HG03175 (cell line): ENCODE data around the gene MRPL9.
"Not testable (repeated sequence)": the region's sequence is repeated elsewhere in the genome, so short reads cannot be mapped to it uniquely, and the experiment has no call there.

ENCODE experiments used
- ATAC-seq: cut with Tn5 transposase; IDR thresholded peaks from one replicate; pipeline ENCODE4 v1.9.1; 2021; ENCODE audit warnings: mild to moderate bottlenecking, moderate library complexity; ENCODE audit not compliant: unreplicated experiment

Gene MRPL9

DNA sequence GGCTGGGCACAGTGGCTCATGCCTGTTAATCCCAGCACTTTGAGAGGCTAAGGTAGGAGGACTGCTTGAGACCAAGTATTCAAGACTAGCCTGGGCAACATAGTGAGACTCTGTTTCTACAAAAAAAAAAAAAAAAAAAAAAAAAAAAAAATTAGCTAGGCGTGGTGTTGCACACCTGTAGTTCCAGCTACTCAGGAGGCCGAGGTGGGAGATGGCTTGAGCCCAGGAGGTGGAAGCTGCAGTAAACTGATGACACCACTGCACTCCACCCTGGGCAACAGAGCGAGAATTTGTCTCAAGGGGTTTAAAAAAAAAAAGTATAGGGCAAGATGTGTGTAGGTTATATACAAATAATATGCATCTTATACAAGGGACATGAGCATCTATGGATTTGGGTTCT lies 24.4 kb upstream of the MRPL9 start:
- no peak for ATAC-seq

DNA sequence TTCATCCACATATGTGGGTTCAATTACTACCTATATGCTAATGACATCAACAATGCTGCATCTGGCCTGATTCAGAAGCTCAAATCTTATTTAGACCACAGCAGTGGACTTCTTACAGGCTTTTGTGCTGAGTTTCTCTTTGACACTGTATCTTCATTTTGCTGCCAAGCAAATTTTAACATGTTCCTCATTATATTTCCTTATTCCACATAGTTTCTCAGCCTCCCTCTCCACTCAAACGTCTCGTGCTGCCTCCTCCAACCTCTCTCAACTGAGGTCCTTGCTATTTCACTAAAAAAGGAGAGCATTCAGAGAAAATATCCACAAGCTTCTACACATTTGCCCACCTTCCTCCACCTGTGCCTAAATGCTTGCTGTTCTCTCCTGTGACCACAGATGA lies 20.5 kb upstream of the MRPL9 start:
- no peak for ATAC-seq

DNA sequence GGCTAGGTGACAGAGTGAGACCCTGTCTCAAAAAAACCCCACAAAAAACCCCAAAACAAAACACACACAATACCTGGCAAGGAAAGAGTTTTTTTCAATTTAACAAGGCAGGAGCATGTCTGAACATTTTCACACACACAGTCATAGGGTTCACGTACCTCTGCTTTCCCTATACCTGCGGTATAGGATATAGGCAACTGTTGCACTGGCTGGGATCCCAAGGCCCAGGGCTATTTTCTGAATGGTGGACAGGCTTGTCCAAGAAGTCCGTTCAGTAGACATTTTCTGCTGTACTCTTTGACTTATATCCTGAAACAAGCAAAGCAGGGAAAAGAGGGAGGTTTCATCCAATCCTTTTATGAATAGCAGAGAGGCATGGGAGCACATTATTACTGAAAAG lies 19.4 kb upstream of the MRPL9 start:
- no peak for ATAC-seq

DNA sequence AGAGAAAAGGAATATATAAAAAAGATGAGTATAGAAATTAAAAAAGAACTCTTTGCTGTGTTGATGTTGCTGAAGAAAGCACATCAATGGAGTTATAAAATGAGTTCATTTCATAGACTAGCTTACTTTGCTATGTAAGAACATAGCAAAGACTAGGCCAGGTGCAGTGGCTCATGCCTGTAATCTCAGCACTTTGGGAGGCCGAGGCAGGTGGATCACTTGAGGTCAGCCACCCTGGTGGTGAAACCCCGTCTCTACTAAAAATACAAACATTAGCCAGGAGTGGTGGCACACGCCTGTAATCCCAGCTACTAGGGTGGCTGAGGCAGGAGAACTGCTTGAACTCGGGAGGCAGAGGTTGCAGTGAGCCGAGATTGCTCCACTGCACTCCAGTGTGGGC lies 18.7 kb upstream of the MRPL9 start:
- not testable (repeated sequence) for ATAC-seq

DNA sequence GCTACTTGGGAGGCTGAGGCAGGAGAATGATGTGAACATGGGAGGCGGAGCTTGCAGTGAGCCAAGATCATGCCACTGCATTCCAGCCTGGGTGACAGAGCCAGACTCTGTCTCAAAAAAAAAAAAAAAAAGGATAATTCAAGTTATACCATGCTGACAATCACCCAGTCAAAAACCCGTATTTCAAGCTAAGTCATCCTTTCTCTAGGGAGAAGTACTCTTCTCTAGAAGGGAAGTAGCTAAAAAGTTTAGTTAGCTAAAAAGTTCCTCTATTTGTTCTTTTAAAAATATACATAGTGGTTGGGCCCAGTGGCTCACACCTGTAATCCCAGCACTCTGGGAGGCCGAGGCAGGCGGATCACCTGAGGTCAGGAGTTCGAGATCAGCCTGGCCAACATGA lies 17.4 kb upstream of the MRPL9 start:
- ATAC-seq, result not testable (repeated sequence)

DNA sequence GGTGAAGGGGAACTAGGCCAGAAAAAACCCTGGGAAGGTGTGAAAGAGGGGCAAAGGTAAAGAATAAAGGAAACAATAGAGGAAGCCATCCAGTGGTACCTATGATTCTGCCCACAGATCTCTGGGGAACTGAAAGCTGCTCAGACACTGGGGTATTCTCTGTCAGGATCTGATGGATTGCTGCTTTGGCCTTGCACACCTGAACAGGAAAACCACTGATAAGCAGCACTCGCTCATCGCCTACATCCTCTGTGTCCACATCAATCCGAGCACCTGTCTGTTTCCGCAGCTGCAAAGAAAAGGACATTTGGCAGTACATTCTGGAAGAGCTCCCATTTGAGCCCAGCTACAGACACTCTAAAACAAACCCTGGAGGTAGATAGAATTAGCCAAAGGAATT lies 16.6 kb upstream of the MRPL9 start:
- no peak for ATAC-seq

DNA sequence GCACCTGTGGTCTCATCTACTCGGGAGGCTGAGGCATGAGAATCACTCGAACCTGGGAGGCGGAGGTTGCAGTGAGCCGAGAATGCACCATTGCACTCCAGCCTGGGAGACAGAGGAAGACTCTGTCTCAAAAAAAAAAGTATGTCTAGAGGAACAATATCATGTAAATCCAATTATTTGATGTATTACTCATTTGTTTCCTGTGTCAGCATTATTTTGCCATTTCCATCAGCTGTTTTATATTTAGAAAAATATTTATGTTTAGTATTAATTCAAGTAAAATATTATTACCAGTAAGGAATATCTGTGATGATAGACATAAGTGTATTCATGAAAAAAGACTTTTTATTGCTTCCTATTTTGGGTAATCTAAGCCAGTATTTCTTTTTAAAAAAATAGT lies 14.0 kb upstream of the MRPL9 start:
- ATAC-seq, result no peak

DNA sequence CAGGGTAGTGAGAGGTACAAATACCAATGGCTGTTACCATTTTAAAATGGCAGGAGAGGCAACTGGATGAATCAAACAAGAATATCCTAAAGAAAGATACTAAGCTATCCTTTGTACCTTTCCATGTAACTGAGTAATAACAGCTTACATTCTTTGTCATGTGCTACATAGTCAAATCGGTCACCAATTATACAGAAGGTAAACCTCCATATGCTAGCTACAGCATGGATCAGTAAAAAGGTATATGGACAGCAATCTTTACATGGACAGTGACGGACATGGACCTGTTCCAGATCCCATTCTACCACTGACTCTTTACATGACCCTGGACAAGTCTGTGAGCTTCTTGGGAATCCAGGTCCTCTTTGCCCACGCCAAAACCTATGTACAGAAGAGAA lies 13.4 kb upstream of the MRPL9 start:
- no peak for ATAC-seq

DNA sequence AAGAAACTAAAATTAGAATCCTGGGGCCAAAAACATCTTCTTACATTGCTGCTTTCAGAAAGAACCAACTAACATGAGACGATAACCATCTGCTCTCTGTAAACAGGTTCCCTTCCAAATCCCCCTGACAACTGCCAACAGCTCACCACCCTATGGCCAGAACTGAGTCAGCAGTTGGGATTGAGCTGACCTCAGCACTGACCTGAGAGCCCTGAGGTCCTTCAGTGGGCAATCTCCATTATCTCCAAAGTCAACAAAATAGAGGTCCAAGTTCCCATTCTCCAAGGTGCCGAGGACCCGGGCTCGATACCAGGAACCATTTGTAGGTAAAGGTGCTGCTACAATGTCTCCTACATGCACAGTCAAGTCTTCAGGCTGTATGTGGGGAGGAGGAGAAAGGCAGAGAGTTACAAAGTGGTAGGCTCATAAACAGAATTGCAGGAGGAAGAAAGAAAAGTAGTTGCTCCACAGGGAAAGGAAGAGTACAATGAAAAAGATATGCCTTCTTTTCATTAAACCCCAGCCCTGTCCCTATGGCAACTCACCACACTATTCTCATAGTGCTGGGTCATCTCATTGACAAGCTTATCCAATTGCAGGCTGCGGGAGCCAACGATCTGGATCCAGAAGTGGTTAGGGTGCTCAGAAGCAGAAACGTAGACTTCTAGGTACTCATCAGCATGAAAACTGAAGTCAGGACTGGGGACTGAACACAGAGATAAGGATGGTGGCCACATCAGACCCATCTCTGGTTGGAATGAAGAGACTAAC lies 12.8 kb upstream of the MRPL9 start:
- no peak for ATAC-seq

DNA sequence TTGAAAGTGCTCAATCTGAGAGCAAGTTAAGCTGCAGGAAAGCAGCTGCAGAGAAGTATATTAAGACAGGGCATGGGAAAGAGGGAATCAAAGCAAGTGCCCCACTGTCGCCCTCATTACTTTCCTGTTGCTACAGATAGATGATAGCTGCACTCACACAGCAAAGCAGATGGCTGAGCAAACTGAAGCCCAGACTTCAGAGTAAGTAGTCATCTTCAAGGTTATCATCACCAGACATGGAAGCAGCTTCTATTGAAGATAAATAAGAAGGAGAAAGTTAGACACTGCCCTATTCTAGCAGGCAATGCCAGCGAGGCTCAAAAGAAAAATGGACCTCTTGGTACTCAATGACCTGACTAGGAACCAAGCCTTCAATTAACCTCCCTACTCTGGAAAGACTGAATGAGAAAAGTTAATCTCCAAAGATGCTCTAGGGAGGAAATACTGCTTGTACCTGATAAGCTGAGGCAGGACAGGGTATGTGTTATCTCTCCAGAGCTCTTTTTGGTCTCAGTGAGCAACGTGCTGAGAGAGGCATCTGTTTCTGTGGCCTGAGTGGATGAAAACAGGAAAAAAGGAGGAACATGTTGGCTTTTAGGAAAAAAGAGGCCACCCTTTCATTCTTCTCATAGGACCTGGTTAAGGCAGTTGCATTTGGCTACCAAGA lies 11.1 kb upstream of the MRPL9 start:
- ATAC-seq, result no peak

DNA sequence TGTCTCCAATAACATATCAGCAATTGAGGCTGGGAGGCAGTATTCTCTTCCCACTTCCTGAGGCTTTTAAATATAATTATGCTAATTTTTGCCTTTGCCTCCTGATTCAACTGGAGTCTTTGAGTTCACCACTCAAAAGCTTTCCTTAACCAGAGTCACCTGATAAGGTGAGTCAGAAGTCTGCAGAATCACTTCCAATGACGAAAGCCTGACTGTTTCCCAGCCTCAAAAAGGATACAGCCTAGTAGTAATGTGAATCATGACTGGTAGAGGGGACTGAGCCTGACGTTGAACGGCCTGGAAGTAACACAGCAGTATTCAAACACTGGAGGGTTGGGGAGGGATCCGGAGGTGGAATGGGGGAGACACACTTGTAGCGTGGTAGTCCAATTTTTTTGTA lies 10.4 kb upstream of the MRPL9 start:
- no peak for ATAC-seq

DNA sequence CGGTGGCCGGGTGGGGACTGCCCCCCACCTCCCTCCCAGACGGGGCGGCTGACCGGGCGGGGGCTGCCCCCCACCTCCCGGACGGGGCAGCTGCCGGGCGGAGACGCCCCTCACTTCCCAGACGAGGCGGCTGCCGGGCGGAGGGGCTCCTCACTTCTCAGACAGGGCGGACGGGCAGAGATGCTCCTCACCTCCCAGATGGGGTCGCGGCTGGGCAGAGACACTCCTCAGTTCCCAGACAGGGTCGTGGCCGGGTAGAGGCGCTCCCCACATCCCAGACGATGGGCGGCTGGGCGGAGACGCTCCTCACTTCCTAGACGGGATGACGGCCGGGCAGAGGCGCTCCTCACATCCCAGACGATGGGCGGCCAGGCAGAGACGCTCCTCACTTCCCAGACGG lies 6.0 kb upstream of the MRPL9 start:
- not testable (repeated sequence) for ATAC-seq

DNA sequence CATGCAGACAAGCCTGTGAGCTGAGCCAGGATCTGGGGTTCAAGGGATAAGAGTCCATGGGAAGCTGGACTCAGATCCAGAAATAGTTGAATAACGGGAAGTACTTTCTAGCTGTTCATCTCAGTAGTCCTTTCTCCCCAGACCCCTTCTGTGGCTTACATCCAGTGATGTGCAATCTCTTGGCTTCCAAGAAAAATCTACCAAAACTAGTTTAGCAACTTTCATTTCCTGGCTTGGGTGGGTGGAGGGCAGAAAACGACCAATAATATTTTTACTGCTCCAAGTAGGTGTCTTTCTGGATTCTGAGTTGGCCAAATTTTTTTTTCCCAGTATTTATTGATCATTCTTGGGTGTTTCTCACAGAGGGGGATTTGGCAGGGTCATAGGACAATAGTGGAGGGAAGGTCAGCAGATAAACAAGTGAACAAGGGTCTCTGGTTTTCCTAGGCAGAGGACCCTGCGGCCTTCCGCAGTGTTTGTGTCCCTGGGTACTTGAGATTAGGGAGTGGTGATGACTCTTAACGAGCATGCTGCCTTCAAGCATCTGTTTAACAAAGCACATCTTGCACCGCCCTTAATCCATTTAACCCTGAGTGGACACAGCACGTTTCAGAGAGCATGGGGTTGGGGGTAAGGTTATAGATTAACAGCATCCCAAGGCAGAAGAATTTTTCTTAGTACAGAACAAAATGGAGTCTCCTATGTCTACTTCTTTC lies 5.2 kb upstream of the MRPL9 start:
- ATAC-seq, result not testable (repeated sequence)

DNA sequence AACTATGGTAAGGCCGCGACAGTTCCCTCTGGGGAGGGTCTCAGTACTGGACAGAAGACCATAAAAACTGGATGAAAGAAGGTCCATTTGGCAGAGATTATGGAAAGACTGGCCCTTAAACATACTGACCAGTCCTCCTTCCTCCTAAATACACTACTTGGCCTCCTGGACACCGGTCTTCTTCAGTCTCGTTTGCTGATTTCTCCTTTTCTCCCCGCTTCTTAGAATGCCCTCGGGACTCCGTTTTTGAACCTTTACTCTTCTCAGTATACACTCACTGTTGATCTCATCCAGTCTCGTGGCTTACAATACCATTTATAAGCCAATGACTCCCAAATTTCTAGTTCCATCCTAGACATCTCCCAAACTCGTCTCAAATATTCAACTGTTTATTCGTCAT lies 694 bp upstream of the MRPL9 start:
- ATAC-seq, result no peak

DNA sequence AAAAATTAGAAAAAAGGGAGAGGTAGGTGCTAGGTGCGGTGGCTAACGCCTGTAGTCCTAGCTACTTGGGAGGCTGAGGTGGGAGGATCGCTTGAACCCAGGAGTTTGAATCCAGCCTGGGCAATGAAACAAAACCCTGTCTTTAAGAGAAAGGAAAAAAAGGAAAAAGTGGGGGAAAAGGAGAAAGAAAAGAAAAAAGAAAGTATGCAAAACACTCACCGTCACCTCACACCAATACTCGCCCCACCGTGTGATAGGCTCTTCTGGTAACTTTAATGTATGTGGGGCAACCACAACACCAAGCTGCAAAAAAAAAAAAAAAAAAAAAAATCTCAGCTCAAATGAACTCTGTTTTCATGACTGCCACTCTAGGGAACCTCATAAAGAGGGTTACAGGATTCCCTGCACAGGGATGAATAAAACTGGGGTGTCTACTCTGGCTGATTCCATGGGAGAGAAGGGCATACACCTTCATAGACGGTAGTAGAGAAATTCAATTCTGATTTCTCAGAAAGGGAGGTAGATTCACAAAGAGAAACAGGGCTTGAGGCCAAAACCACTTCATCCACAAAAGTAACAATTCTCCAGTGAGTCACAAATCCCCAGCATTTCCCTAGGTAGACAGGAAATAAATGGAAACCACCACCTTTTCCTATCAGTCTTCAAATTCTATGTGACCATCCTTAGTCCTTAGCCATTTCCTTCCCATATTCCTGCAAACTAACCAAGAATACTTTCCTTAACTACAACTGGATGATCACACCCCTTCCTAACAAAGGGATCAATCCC lies 2.5 kb downstream of the MRPL9 start:
- ATAC-seq, result no peak

DNA sequence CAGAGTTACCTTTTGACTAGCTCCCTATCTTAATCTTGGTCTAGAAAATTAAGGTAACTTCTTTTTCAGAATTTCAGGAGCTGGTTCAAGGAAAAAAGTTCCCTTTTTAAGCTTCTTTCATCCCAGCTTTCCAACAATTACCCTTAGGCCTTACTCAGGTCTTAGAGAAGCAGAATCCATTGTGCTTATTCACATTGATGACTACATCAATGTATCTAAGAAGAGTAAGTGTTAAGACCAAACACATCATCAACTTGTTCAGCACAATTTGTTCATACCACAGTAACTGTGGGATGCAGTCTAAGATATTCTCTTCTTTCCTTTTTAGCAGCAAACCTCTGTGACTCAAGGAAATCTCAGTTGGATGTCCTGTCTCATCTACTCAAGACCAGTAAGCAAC lies 4.1 kb downstream of the MRPL9 start:
- ATAC-seq, result no peak

DNA sequence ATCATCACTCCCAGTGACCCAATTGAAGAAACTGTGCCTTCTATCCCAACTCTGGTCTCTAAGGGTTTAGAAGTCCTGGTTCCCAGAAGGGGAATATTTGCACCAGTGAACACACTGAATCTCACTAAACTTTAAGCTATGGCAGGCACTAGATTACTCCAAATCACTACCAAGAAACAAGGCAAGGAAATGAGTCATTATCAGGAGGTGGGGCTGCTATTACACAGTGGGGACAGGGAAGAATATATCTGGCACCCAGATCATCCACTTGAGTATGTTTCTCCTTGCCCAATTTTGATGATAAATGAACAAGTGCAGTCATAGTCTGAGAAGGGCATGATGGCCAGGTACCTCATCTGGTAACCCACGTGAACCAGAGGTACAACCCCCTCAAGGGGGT lies 7.0 kb downstream of the MRPL9 start:
- no peak for ATAC-seq

DNA sequence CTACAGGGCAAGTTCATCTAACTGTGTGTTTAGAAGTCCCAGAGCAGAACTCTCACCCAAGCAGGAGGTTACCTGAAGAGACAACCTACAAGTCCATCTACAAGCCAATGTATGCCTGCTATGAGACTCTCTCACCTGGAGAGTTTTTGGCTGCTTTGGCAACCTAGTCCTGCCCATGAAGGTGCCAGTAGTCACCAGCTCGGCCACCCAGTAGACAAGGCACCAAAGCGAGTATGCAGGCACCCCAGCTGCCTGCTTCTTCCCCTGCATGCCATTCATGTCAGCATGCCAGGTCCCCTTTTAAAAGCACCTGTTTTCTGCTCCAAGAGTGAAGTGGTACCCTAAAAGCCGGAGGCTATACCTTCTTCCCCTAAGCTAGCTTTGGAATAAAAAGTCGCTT lies 21.8 kb downstream of the MRPL9 start:
- no peak for ATAC-seq

DNA sequence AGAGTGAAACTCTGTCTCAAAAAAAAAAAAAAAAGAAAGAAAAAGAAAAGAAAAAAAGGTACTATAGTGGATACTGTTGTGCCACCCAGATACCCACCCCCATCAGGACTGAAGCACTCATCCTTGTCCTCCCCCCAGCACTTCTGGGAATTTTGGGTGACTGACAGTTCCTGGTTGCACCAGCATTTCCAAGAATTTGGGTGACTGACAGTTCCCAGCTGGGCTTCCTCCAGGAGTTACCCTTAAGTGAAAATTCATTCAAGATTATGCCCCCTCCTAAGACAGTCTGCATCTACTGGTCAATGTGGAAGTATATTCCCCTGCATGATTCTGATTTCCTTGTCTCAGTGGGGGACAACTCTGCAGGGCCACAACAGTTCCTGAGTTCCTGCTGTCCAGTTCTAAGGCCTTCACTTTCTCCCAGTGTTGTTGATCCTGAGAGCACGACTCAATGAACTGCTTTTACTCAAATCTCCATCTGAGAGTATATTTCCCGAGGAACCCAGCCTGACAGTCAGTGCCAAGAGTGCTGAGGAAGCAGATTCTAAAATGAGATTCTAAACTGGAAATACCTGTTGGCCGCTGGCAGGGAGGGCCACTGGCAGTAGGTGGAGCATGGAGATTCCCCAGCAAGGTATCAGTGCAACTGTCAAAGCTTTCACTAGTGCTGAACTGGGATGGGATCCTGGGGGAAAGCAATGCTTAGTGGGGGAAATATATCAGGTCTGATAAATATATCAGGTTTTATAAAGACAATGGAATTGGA lies 23.5 kb downstream of the MRPL9 start:
- no peak for ATAC-seq

DNA sequence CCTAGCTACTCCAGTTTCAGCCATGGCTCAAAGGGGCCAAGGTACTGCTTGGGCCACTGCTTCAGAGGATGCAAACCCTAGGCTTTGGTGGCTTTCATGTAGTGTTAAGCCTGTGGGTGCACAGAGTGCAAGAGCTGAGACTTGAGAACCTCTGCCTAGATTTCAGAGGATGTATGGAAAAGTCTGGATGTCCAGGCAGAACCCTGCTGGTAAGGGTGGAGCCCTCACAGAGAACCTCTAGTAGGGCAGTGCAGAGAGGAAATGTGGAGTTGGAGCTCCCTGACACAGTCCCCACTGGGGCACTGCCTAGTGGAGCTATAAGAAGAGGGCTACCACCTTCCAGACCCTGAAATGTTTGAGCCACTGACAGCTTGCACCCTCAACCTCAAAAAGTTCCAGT lies 25.8 kb downstream of the MRPL9 start:
- ATAC-seq, result no peak

DNA sequence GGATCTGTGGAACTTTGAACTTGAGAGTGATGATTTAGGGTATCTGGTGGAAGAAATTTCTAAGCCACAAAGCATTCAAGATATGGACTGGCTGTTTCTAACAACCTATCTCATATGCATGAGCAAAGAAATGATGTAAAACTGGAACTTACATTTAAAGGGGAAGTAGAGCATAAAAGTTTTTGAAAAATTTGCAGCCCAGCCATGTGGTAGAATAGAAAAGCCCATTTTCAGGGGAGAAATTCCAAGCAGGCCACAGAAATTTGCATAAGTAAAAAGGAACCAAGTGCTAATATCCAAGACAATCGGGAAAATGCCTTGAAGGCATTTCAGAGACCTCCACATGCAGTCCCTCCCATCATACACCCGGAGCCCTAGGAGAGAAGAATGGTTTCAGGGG lies 26.3 kb downstream of the MRPL9 start:
- no peak for ATAC-seq
